MV-4-11 (cell line): ENCODE measurements around the gene CDH11.

ENCODE experiments used
- DNase-seq: peaks from one replicate; lab custom pipeline; 2025; lab: John Stamatoyannopoulos, UW

The CDH11 gene

DNA sequence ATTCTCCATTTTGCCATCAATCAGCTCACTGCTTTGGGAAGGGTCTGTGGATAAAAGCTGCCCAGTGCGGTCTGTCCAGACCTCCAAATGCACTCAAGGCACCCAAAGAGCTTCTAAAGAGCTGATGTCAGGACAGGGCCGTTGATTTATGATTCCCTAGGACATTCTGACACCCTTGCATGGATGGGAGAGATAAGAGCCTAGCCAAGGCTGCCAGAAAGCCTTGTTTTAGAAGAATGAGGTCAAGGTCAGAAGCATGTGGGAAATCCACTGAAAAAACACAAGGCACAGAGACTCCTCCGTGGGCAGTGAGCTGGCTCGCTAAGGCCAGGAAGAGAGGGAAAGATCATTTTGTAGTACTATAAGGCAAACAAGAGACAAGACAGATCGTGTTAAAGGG is 214.0 kb downstream of the CDH11 start:
- DNase-seq, result no peak

DNA sequence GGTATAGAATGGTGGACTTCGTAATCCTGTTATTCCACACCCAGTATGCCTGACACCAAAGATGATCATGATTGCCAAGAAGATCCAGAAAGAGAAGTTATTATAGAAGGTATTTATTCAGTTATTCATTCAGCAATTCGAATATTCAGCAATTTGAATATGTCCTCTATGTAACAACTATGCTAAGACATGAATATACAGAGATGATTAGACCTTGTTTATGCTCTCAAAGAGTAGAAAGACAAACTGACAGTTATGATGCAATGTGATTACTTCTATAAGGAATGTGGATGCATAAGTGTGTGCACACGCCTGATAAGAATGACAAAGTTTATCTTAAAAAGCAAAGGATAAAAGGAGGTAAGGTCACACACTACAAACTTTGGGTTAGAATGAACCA is 218.1 kb downstream of the CDH11 start:
- DNase-seq, result no peak

DNA sequence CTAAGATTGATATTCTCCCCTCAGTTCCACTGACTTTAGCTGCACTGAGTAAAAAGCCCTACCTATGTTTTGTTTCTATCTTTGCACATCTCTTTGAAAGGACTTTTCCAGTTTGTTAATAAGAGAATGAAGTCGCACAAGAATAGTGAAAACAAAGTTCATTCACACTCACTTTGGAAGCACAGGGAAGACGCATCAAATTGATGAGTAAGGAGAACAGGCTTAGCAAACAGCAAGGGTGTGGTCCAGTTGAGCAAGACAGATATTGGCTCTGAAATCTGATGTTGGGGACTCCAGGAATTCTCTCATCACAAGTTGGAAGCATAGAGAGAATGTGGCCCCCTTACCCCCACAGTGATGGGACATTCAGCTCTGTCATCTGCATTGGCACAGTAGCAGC is 221.3 kb downstream of the CDH11 start:
- no peak for DNase-seq

DNA sequence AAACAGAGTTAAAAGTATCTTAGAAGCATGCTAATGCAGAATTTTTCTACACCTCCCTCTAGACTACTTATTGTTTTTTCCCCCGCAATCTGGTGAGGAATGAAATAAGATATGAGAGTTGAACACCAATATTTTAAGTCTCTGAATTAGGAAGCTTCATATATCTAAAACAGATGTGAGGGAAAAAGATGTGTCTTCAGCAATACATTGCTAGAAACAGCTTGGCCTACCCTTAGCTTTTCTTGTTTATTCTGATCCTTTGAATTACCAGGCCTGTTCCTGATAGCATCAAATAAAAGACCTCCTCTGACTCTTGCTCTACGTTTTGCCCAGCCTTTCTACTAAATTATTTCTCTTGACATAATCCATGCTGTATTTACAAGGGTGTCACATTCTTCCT is 221.8 kb downstream of the CDH11 start:
- DNase-seq, result no peak

DNA sequence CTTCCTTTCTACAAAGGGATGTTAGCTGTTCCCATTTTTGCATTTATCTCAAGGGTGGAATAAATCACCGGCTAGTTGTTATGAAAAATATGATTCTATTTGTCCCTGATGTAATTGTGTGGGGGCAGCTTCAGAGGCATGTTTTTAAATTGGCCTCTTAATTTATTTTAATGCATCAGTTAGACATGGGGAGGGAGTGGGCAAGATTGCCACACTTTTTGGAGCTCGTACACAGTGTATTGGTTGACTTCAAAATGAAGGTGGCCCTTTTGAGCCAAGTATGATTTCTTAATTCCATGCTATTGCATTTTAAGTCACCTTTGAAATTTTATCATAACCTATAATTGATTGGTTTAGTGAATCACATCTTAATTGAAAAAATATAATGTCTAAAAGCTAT is 223.7 kb downstream of the CDH11 start:
- DNase-seq, result no peak
